Liver (tissue), 9 donors: ENCODE measurements around the gene TEX14. TPM values are rescaled to one million over a fixed set of nuclear protein-coding genes. Genes with fewer than 3 reads are reported as not detected.

Source experiments
- DNase-seq: peaks from one replicate; pipeline ENCODE4 v3.0.0-alpha.2; 2017; ENCODE audit warnings: low spot score
- H3K27ac ChIP-seq, 2 donors: one replicate each; pipeline ENCODE4 v1.7.0; 2013; ENCODE audit warnings: inconsistent platforms in 2 of 2, low read length in 2 of 2, control low read depth in 1 of 2, low read depth in 1 of 2, mild to moderate bottlenecking in 1 of 2
- H3K27me3 ChIP-seq, 4 donors: one replicate each; pipeline versions ENCODE4 v1.6.1 to v1.7.0; 2013; ENCODE audit warnings: low read length in 3 of 4, inconsistent platforms in 1 of 4, mild to moderate bottlenecking in 1 of 4, moderate library complexity in 1 of 4; ENCODE audit not compliant: control insufficient read depth in 4 of 4, insufficient read depth in 4 of 4
- H3K36me3 ChIP-seq, 4 donors: one replicate each; pipeline versions ENCODE4 v1.6.1 to v1.7.0; 2013; ENCODE audit warnings: low read length in 3 of 4, mild to moderate bottlenecking in 3 of 4, low read depth in 1 of 4, moderate library complexity in 1 of 4; ENCODE audit not compliant: control insufficient read depth in 4 of 4, insufficient read depth in 3 of 4
- H3K4me1 ChIP-seq, 4 donors: one replicate each; pipeline versions ENCODE4 v1.6.1 to v1.7.0; 2013; ENCODE audit warnings: low read length in 3 of 4, mild to moderate bottlenecking in 3 of 4, moderate library complexity in 1 of 4; ENCODE audit not compliant: control insufficient read depth in 4 of 4, insufficient read depth in 4 of 4
- H3K4me3 ChIP-seq, 3 donors: one replicate each; pipeline versions ENCODE4 v1.6.1 to v1.7.0; 2013; ENCODE audit warnings: low read length in 3 of 3, control low read depth in 1 of 3, low read depth in 1 of 3, mild to moderate bottlenecking in 1 of 3
- H3K9ac ChIP-seq, 2 donors: one replicate each; pipeline ENCODE4 v1.7.0; 2013; ENCODE audit warnings: low read length in 2 of 2, mild to moderate bottlenecking in 2 of 2, moderate library complexity in 2 of 2, control low read depth in 1 of 2, low read depth in 1 of 2
- H3K9me3 ChIP-seq, 4 donors: one replicate each; pipeline versions ENCODE4 v1.6.1 to v1.7.0; 2013; ENCODE audit warnings: low read length in 3 of 4; ENCODE audit not compliant: control insufficient read depth in 4 of 4
- ATF3 ChIP-seq: IDR thresholded peaks from 2 replicates; pipeline ENCODE4 v1.6.1; 2016; ENCODE audit warnings: antibody characterized with exemption
- EGR1 ChIP-seq, 2 donors: IDR thresholded peaks; 2 replicates each; pipeline ENCODE4 v1.6.1; 2016 to 2018; ENCODE audit warnings: antibody characterized with exemption in 2 of 2, low read depth in 2 of 2
- FOXA1 ChIP-seq: IDR thresholded peaks from 2 replicates; pipeline ENCODE4 v1.6.1; 2016; ENCODE audit warnings: antibody characterized with exemption
- FOXA2 ChIP-seq: IDR thresholded peaks from 2 replicates; pipeline ENCODE4 v1.6.1; 2016; ENCODE audit warnings: antibody characterized with exemption
- GABPA ChIP-seq, 2 donors: IDR thresholded peaks in 1 of 2; conservative IDR thresholded peaks in 1 of 2; 2 replicates each; pipeline ENCODE4 v1.6.1; 2016; ENCODE audit warnings: antibody characterized with exemption in 2 of 2, mild to moderate bottlenecking in 1 of 2, moderate library complexity in 1 of 2
- JUND ChIP-seq, 2 donors: IDR thresholded peaks; 2 replicates each; pipeline ENCODE4 v1.6.1; 2016; ENCODE audit warnings: antibody characterized with exemption in 2 of 2
- MAX ChIP-seq: IDR thresholded peaks from 2 replicates; pipeline ENCODE4 v1.6.1; 2016; ENCODE audit warnings: antibody characterized with exemption
- NR2F2 ChIP-seq: IDR thresholded peaks from 2 replicates; pipeline ENCODE4 v1.6.1; 2016; ENCODE audit warnings: antibody characterized with exemption
- RAD21 ChIP-seq, 2 donors: IDR thresholded peaks; 2 replicates each; pipeline ENCODE4 v1.6.1; 2016; ENCODE audit warnings: antibody characterized with exemption in 2 of 2, mild to moderate bottlenecking in 2 of 2
- RXRA ChIP-seq, 2 donors: IDR thresholded peaks; 2 replicates each; pipeline ENCODE4 v1.6.1; 2017 to 2018; ENCODE audit warnings: antibody characterized with exemption in 2 of 2, mild to moderate bottlenecking in 1 of 2
- TAF1 ChIP-seq: conservative IDR thresholded peaks from 2 replicates; pipeline ENCODE4 v1.6.1; 2016; ENCODE audit warnings: antibody characterized with exemption, mild to moderate bottlenecking
- YY1 ChIP-seq: IDR thresholded peaks from 2 replicates; pipeline ENCODE4 v1.6.1; 2016; ENCODE audit warnings: antibody characterized with exemption, mild to moderate bottlenecking
- WGBS: extraction: QIAGEN DNeasy Blood & Tissue Kit; methylation state at CpG from one replicate; pipeline ENCODE4 v1.1.7; 2013; 5-methylcytosine and 5-hydroxymethylcytosine counted together
- polyA plus RNA-seq, 2 donors: library from polyadenylated mRNA; stranded (reverse) in 1 of 2; unstranded in 1 of 2; fragments of 200-250 nt in 1 of 2; fragments of >200 nt in 1 of 2; fragmentation: Nextera tagmentation in 1 of 2; extraction: Ambion mirVana in 1 of 2; gene quantifications; one replicate each; pipeline versions ENCODE4 v1.2.1 to v1.2.3, GENCODE V29; 2013 to 2015
- total RNA-seq, 2 donors: library from RNA; depleted of rRNA; stranded (reverse); fragments of >200 nt; gene quantifications; one replicate each; pipeline ENCODE4 v1.2.3, GENCODE V29; 2014
- TF ChIP-seq, protein P1 (sequence below): IDR thresholded peaks from 2 replicates; pipeline ENCODE4 v1.6.1; 2016; ENCODE audit warnings: antibody characterized with exemption, mild to moderate bottlenecking
- TF ChIP-seq, protein P2 (sequence below): fragments of 150-350 bp; IDR thresholded peaks from 2 replicates; pipeline ENCODE4 v1.5.1; 2017; ENCODE audit warnings: improper control_type of control experiment, low read depth, low read length; ENCODE audit not compliant: missing input control
- TF ChIP-seq, protein P3 (sequence below): IDR thresholded peaks from 2 replicates; pipeline ENCODE4 v1.6.1; 2016; ENCODE audit warnings: antibody characterized with exemption
- donor health status: healthy.
- donor health status: healthy.
- donor health status: healthy.
- donor health status: healthy.
- donor health status: healthy.

Gene TEX14
- total and polyA plus RNA-seq, 4 donors = 0.01 to 0.17 (median 0.13) TPM

- WGBS = 85% methylated on average over 3 of the region's 3 CpGs
- Histone ChIP-seq H3K4me3 (no peak overlapping the region), H3K27ac (no peak overlapping the region), H3K9ac (no peak overlapping the region), H3K36me3 (peaks cover 1 to 6% (median 4%) of the 10 kb centered on the region in 4 donors), H3K9me3 (no peaks in the 10 kb centered on the region), H3K27me3 (no peaks in the 10 kb centered on the region), H3K4me1 (no peaks in the 10 kb centered on the region)
- TF ChIP-seq RAD21 (IDR thresholded peaks at IDR 0.05) (no peak), FOXA2 (no peak), ATF3 (no peak)
- TF ChIP-seq, protein P1, sequence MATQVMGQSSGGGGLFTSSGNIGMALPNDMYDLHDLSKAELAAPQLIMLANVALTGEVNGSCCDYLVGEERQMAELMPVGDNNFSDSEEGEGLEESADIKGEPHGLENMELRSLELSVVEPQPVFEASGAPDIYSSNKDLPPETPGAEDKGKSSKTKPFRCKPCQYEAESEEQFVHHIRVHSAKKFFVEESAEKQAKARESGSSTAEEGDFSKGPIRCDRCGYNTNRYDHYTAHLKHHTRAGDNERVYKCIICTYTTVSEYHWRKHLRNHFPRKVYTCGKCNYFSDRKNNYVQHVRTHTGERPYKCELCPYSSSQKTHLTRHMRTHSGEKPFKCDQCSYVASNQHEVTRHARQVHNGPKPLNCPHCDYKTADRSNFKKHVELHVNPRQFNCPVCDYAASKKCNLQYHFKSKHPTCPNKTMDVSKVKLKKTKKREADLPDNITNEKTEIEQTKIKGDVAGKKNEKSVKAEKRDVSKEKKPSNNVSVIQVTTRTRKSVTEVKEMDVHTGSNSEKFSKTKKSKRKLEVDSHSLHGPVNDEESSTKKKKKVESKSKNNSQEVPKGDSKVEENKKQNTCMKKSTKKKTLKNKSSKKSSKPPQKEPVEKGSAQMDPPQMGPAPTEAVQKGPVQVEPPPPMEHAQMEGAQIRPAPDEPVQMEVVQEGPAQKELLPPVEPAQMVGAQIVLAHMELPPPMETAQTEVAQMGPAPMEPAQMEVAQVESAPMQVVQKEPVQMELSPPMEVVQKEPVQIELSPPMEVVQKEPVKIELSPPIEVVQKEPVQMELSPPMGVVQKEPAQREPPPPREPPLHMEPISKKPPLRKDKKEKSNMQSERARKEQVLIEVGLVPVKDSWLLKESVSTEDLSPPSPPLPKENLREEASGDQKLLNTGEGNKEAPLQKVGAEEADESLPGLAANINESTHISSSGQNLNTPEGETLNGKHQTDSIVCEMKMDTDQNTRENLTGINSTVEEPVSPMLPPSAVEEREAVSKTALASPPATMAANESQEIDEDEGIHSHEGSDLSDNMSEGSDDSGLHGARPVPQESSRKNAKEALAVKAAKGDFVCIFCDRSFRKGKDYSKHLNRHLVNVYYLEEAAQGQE = no peak
- DNase-seq = no peak
Observed at GRCh38 chr17:58706351-58707140, 14.7 kb upstream of the TEX14 start.

DNA sequence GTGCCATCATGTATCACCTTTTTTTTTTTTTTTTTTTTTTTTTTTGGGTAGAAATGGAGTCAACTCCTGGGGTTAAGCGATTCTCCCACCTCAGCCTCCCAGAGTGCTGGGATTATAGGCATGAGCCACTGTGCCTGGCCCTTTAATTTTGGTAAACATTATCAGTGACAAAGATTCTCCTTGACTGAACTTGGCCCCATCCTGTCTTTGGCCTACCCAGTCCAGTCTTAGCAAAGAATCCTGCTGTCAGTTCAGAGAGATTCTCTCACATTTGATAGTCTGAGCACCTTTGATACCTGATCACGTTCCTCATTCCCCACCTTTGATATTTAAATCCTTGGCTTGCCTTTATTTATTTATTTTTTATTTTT, 12.1 kb upstream of the TEX14 start:
- Histone ChIP-seq H3K9ac (no peak overlapping the region), H3K27ac (no peak overlapping the region), H3K36me3 (peaks cover 1 to 8% (median 5%) of the 10 kb centered on the region in 4 donors), H3K9me3 (no peaks in the 10 kb centered on the region), H3K4me1 (no peaks in the 10 kb centered on the region), H3K27me3 (no peaks in the 10 kb centered on the region), H3K4me3 (no peak overlapping the region)
- WGBS = 94% methylated on average over 2 of the region's 2 CpGs
- TF ChIP-seq GABPA (IDR thresholded peaks at IDR 0.05 in 1 of 2, conservative IDR thresholded peaks at IDR 0.05 in 1 of 2) = no peak
- no peak for TF ChIP-seq NR2F2
- TF ChIP-seq JUND (IDR thresholded peaks at IDR 0.05) = no peak
- no peak for TF ChIP-seq TAF1
- DNase-seq = no peak

- Histone ChIP-seq H3K4me3 (no peak overlapping the region), H3K9ac (no peak overlapping the region), H3K27me3 (no peaks in the 10 kb centered on the region), H3K36me3 (peaks cover 1 to 8% (median 5%) of the 10 kb centered on the region in 4 donors), H3K27ac (no peak overlapping the region), H3K4me1 (no peaks in the 10 kb centered on the region), H3K9me3 (no peaks in the 10 kb centered on the region)
- 86% methylated on average over 4 of the region's 4 CpGs for WGBS
- no peak for DNase-seq
- TF ChIP-seq NR2F2 (no peak), YY1 (no peak), EGR1 (IDR thresholded peaks at IDR 0.05; ENCODE audit: low read depth in 2 of 2) (no peak), FOXA1 (no peak), ATF3 (no peak), RXRA (IDR thresholded peaks at IDR 0.05) (no peak), MAX (no peak), JUND (IDR thresholded peaks at IDR 0.05) (no peak), RAD21 (IDR thresholded peaks at IDR 0.05) (no peak), FOXA2 (no peak)
- TF ChIP-seq, protein P2, sequence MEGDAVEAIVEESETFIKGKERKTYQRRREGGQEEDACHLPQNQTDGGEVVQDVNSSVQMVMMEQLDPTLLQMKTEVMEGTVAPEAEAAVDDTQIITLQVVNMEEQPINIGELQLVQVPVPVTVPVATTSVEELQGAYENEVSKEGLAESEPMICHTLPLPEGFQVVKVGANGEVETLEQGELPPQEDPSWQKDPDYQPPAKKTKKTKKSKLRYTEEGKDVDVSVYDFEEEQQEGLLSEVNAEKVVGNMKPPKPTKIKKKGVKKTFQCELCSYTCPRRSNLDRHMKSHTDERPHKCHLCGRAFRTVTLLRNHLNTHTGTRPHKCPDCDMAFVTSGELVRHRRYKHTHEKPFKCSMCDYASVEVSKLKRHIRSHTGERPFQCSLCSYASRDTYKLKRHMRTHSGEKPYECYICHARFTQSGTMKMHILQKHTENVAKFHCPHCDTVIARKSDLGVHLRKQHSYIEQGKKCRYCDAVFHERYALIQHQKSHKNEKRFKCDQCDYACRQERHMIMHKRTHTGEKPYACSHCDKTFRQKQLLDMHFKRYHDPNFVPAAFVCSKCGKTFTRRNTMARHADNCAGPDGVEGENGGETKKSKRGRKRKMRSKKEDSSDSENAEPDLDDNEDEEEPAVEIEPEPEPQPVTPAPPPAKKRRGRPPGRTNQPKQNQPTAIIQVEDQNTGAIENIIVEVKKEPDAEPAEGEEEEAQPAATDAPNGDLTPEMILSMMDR = no peak
- TF ChIP-seq, protein P3, sequence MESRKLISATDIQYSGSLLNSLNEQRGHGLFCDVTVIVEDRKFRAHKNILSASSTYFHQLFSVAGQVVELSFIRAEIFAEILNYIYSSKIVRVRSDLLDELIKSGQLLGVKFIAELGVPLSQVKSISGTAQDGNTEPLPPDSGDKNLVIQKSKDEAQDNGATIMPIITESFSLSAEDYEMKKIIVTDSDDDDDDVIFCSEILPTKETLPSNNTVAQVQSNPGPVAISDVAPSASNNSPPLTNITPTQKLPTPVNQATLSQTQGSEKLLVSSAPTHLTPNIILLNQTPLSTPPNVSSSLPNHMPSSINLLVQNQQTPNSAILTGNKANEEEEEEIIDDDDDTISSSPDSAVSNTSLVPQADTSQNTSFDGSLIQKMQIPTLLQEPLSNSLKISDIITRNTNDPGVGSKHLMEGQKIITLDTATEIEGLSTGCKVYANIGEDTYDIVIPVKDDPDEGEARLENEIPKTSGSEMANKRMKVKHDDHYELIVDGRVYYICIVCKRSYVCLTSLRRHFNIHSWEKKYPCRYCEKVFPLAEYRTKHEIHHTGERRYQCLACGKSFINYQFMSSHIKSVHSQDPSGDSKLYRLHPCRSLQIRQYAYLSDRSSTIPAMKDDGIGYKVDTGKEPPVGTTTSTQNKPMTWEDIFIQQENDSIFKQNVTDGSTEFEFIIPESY = no peak
Observed at GRCh38 chr17:58703137-58703915, 11.5 kb upstream of the TEX14 start.
